Heart left ventricle (tissue), 13 donors: Measurements from ENCODE around the gene MIDN.

Experiments used
- CTCF ChIP-seq, 12 donors: fragments of 200-600 bp; sonication (generic) in 4 of 12; IDR thresholded peaks; one replicate each; pipeline versions ENCODE4 v1.5.0 to v1.8.0; 2018 to 2022; ENCODE audit warnings: antibody characterized with exemption in 12 of 12, mild to moderate bottlenecking in 5 of 12
- POLR2A ChIP-seq, 2 donors: fragments of 450-650 bp; IDR thresholded peaks; one replicate each; pipeline ENCODE4 v1.6.1; 2017; ENCODE audit warnings: antibody characterized with exemption in 2 of 2, mild to moderate bottlenecking in 2 of 2, moderate library complexity in 2 of 2
- donor health status: ischemic (EF 13 %, LVEDD 7.1; RV severe dilation, severe dysfunction).
- donor health status: DM: no; HTN: yes; CAD: no.
- donor health status: DM: no; HTN: no; CAD: no.
- donor health status: ischemic (EF 25% LVEDD 6.9; RV normal size, moderate dysfunction).
- donor health status: ischemic (EF 25% LVEDD 5.7; RV mildly dilated, moderate dysfunction).
- donor health status: ischemic (EF 35%, LVEDD 5.7; RV mildly dilated, moderate dysfunction).
- donor health status: nonischemic (EF 11% LVEDD 7.7; RV severe dilation, severe dysfunction).
- donor health status: DM: yes; HTN: yes; CAD: no.
- donor health status: PGD.
- donor health status: ischemic (EF 29% LVEDD 5.4; RV normal size, mild dysfunction).
- donor health status: nonischemic (EF 23%, LVEDD 6.1; RV moderate dilation, normal function).

GRCh38 chr19:1284979-1285736, 36.8 kb downstream of the MIDN start:
- no peak for TF ChIP-seq POLR2A (IDR thresholded peaks at IDR 0.05)
- TF ChIP-seq CTCF (IDR thresholded peaks at IDR 0.05): no peak
